ENCODE measurements around the gene TAF11L6.
"Not testable (repeated sequence)": the region's sequence is repeated elsewhere in the genome, so short reads cannot be mapped to it uniquely, and the experiment has no call there.

The TAF11L6 gene

DNA sequence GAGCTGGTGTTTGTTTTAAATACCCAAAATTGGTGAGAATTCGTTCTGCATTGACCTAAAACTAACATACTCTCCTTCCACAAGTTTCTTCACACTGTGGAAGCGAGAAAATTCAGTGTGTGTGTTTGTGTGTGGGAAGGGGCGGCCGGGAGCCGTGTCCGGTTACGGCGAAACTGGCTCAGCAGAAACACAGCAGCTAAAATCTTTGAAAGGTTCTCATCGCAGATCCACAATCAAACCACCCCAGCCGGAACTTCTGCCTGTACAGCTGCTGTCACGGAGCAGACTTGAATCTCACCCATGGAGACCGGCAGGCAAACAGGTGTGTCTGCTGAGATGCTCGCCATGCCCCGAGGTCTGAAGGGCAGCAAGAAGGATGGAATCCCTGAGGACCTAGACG, at the start of gene TAF11L6:
TAF11L6 (plus strand) TSS at position 301 of the 400 bp plus-strand sequence.
- not testable (repeated sequence) for DNase-seq (ENCODE audit: low read depth)

- DNase-seq (ENCODE audit: low read depth) = no peak
These were observed 47.1 kb upstream of the TAF11L6 start for GRCh38 chr5:17481378-17481777.

DNA sequence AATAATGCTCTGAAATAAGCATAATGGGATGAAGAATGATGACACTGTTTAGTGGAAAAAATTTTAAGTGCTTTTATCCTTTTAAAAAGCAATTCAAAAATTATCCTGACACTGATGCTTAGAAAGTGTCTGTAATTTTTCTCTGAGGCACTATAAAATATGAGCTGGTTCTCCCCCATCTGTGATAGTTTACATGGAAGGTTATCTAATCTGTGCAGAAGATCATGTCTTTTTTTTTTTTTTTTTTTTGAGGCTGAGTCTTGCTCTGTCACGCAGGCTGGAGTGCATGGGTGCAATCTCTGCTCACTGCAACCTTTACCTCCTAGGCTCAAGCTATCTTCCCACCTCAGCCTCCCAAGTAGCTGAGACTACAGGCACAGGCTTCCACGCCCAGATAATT, 45.7 kb upstream of the TAF11L6 start:
- no peak for DNase-seq (ENCODE audit: low read depth)

DNA sequence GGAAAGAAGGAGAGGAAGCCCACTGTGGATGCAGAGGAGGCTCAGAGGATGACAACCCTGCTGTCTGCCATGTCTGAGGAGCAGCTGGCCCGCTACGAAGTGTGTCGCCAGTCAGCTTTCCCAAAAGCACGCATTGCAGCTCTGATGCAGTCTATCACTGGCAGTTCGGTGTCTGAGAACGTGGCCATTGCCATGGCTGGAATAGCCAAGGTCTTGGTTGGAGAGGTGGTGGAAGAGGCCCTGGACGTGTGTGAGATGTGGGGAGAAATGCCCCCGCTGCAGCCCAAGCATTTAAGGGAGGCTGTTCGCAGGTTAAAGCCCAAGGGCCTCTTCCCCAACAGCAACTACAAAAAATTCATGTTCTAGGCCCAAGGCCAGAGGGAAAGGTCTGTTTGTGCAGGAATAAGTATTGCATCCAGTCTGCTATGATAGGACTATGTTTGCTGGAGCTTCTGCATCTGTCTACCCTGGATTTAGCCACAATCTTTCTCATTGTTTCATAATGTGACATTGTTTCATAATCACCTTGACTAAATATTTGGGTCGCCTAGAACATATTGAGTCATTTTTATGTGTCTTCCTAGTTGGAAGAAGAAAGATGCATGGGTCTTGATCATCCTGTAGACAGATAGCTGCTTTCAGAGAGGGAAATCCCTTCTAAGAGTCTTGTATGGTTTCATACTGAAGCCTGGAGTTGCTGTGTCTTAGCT, 41.9 kb upstream of the TAF11L6 start:
- not testable (repeated sequence) for DNase-seq (ENCODE audit: low read depth)

GRCh38 chr5:17487174-17487512, 41.3 kb upstream of the TAF11L6 start:
- DNase-seq (ENCODE audit: low read depth) = no peak

GRCh38 chr5:17491257-17491656, 37.2 kb upstream of the TAF11L6 start:
- not testable (repeated sequence) for DNase-seq (ENCODE audit: low read depth)

DNA sequence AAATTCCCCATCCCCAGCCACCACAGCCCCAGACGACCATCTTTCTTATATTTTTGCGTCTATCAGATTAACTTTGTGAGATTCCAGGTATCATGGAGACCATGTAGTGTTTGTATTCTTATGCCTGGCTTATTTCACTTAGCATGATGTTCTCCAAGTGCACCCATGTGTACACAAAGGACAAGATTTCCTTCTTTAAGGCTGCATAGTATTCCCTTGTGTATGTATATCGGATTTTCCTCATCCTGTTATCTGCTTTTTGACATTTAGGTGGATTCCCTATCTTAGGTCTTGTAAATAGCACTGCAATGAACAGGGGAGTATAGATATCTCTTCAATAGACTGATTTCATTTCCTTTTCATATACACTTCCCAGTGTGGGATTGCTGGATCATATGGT, 35.7 kb upstream of the TAF11L6 start:
- no peak for DNase-seq (ENCODE audit: low read depth)

- DNase-seq (ENCODE audit: low read depth) = no peak
These were observed 31.0 kb upstream of the TAF11L6 start for GRCh38 chr5:17497446-17497845.

DNA sequence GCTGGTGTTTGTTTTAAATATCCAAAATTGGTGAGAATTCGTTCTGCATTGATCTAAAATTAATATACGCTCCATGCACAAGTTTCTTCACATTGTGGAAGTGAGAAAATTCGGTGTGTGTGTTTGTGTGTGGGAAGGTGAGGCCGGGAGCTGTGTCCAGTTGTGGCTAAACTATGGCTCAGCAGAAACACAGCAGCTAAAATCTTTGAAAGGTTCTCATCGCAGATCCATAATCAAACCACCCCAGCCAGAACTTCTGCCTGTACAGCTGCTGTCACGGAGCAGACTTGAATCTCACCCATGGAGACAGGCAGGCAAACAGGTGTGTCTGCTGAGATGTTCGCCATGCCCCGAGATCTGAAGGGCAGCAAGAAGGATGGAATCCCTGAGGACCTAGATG, 30.5 kb upstream of the TAF11L6 start, which contains the start of gene TAF11L2:
TAF11L2 (plus strand) TSS at position 301 of the 400 bp plus-strand sequence.
- DNase-seq (ENCODE audit: low read depth) = not testable (repeated sequence)

DNA sequence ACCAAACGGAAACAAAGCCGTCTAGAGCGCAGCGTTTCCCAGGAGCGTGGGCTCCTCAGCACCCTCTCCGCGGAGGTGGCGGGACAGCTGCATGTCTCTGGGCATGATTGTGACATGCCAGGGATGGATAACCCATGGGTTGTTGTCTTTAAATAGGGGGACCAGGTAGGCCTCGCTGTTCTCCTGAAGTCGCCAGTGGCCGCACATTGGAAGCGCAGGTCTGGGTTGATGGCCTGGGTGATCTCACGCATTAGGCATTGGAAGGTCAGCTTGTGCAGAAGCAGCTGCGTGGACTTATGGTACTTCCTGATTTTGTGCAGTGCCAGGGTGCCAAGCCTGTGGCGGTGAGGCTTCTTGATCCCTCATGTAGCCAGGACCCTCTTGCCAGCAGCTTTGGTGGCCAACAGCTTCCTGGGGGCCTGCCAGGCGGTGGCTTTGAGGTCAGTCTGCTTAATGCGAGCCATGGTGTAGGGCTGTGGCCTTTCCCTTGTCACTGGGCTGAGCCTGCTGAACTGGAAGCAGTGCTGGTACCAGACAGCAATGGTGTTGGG, 16.6 kb upstream of the TAF11L6 start:
- DNase-seq (ENCODE audit: low read depth) = no peak

- not testable (repeated sequence) for DNase-seq (ENCODE audit: low read depth)
These were observed 10.9 kb upstream of the TAF11L6 start for GRCh38 chr5:17517526-17517925.

DNA sequence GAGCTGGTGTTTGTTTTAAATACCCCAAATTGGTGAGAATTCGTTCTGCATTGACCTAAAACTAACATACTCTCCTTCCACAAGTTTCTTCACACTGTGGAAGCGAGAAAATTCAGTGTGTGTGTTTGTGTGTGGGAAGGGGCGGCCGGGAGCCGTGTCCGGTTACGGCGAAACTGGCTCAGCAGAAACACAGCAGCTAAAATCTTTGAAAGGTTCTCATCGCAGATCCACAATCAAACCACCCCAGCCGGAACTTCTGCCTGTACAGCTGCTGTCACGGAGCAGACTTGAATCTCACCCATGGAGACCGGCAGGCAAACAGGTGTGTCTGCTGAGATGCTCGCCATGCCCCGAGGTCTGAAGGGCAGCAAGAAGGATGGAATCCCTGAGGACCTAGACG, 10.4 kb upstream of the TAF11L6 start, which contains the start of gene TAF11L3:
TAF11L3 (plus strand) TSS at position 301 of the 400 bp plus-strand sequence.
- DNase-seq (ENCODE audit: low read depth) = not testable (repeated sequence)

DNA sequence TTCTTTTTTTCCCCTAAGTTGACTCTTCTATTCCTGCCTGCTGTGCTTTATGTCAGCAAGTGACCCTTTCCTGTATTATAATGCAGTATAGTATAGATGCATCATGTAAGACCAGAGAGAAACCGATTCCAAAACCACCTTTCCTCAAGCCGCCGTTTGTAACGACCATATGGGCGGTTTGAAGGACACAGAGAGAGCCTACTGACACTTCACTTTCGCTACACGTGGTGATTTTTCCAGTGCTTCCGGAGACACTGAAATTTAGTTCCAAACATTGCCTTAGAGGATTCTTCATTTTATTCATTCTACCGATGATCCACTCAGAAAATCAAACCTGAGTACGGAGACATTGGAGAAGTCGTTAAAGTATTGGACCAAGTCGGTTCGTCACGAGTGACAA, 9.0 kb upstream of the TAF11L6 start:
- DNase-seq (ENCODE audit: low read depth) = not testable (repeated sequence)

DNA sequence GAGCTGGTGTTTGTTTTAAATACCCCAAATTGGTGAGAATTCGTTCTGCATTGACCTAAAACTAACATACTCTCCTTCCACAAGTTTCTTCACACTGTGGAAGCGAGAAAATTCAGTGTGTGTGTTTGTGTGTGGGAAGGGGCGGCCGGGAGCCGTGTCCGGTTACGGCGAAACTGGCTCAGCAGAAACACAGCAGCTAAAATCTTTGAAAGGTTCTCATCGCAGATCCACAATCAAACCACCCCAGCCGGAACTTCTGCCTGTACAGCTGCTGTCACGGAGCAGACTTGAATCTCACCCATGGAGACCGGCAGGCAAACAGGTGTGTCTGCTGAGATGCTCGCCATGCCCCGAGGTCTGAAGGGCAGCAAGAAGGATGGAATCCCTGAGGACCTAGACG, 7.0 kb upstream of the TAF11L6 start, which contains the start of gene TAF11L4:
TAF11L4 (plus strand) TSS at position 301 of the 400 bp plus-strand sequence.
- not testable (repeated sequence) for DNase-seq (ENCODE audit: low read depth)

GRCh38 chr5:17524935-17525334, 3.5 kb upstream of the TAF11L6 start, which contains the start of gene TAF11L5:
TSS of gene TAF11L5 (plus strand) at chr5:17525235.
- not testable (repeated sequence) for DNase-seq (ENCODE audit: low read depth)

- not testable (repeated sequence) for DNase-seq (ENCODE audit: low read depth)
These were observed 2.0 kb upstream of the TAF11L6 start for GRCh38 chr5:17526504-17526903.

All from ELR (cell line).